Liver (tissue), 9 donors: Measurements from ENCODE around the gene LEF1. TPM values are rescaled to one million over a fixed set of nuclear protein-coding genes. Genes with fewer than 3 reads are reported as not detected.

ENCODE experiments used
- DNase-seq: peaks from one replicate; pipeline ENCODE4 v3.0.0-alpha.2; 2017; ENCODE audit warnings: low spot score
- H3K27ac ChIP-seq, 2 donors: one replicate each; pipeline ENCODE4 v1.7.0; 2013; ENCODE audit warnings: inconsistent platforms in 2 of 2, low read length in 2 of 2, control low read depth in 1 of 2, low read depth in 1 of 2, mild to moderate bottlenecking in 1 of 2
- H3K27me3 ChIP-seq, 4 donors: one replicate each; pipeline versions ENCODE4 v1.6.1 to v1.7.0; 2013; ENCODE audit warnings: low read length in 3 of 4, inconsistent platforms in 1 of 4, mild to moderate bottlenecking in 1 of 4, moderate library complexity in 1 of 4; ENCODE audit not compliant: control insufficient read depth in 4 of 4, insufficient read depth in 4 of 4
- H3K36me3 ChIP-seq, 4 donors: one replicate each; pipeline versions ENCODE4 v1.6.1 to v1.7.0; 2013; ENCODE audit warnings: low read length in 3 of 4, mild to moderate bottlenecking in 3 of 4, low read depth in 1 of 4, moderate library complexity in 1 of 4; ENCODE audit not compliant: control insufficient read depth in 4 of 4, insufficient read depth in 3 of 4
- H3K4me1 ChIP-seq, 4 donors: one replicate each; pipeline versions ENCODE4 v1.6.1 to v1.7.0; 2013; ENCODE audit warnings: low read length in 3 of 4, mild to moderate bottlenecking in 3 of 4, moderate library complexity in 1 of 4; ENCODE audit not compliant: control insufficient read depth in 4 of 4, insufficient read depth in 4 of 4
- H3K4me3 ChIP-seq, 3 donors: one replicate each; pipeline versions ENCODE4 v1.6.1 to v1.7.0; 2013; ENCODE audit warnings: low read length in 3 of 3, control low read depth in 1 of 3, low read depth in 1 of 3, mild to moderate bottlenecking in 1 of 3
- H3K9ac ChIP-seq, 2 donors: one replicate each; pipeline ENCODE4 v1.7.0; 2013; ENCODE audit warnings: low read length in 2 of 2, mild to moderate bottlenecking in 2 of 2, moderate library complexity in 2 of 2, control low read depth in 1 of 2, low read depth in 1 of 2
- H3K9me3 ChIP-seq, 4 donors: one replicate each; pipeline versions ENCODE4 v1.6.1 to v1.7.0; 2013; ENCODE audit warnings: low read length in 3 of 4; ENCODE audit not compliant: control insufficient read depth in 4 of 4
- EGR1 ChIP-seq, 2 donors: IDR thresholded peaks; 2 replicates each; pipeline ENCODE4 v1.6.1; 2016 to 2018; ENCODE audit warnings: antibody characterized with exemption in 2 of 2, low read depth in 2 of 2
- FOXA1 ChIP-seq: IDR thresholded peaks from 2 replicates; pipeline ENCODE4 v1.6.1; 2016; ENCODE audit warnings: antibody characterized with exemption
- FOXA2 ChIP-seq: IDR thresholded peaks from 2 replicates; pipeline ENCODE4 v1.6.1; 2016; ENCODE audit warnings: antibody characterized with exemption
- GABPA ChIP-seq, 2 donors: IDR thresholded peaks in 1 of 2; conservative IDR thresholded peaks in 1 of 2; 2 replicates each; pipeline ENCODE4 v1.6.1; 2016; ENCODE audit warnings: antibody characterized with exemption in 2 of 2, mild to moderate bottlenecking in 1 of 2, moderate library complexity in 1 of 2
- HNF4A ChIP-seq, 2 donors: conservative IDR thresholded peaks; 2 replicates each; pipeline ENCODE4 v1.6.1; 2016; ENCODE audit warnings: antibody characterized with exemption in 2 of 2, mild to moderate bottlenecking in 2 of 2
- HNF4G ChIP-seq: IDR thresholded peaks from 2 replicates; pipeline ENCODE4 v1.6.1; 2016; ENCODE audit warnings: antibody characterized with exemption
- NR2F2 ChIP-seq: IDR thresholded peaks from 2 replicates; pipeline ENCODE4 v1.6.1; 2016; ENCODE audit warnings: antibody characterized with exemption
- RXRA ChIP-seq, 2 donors: IDR thresholded peaks; 2 replicates each; pipeline ENCODE4 v1.6.1; 2017 to 2018; ENCODE audit warnings: antibody characterized with exemption in 2 of 2, mild to moderate bottlenecking in 1 of 2
- SP1 ChIP-seq: IDR thresholded peaks from 2 replicates; pipeline ENCODE4 v1.6.1; 2018; ENCODE audit warnings: antibody characterized with exemption, mild to moderate bottlenecking
- TAF1 ChIP-seq: conservative IDR thresholded peaks from 2 replicates; pipeline ENCODE4 v1.6.1; 2016; ENCODE audit warnings: antibody characterized with exemption, mild to moderate bottlenecking
- YY1 ChIP-seq: IDR thresholded peaks from 2 replicates; pipeline ENCODE4 v1.6.1; 2016; ENCODE audit warnings: antibody characterized with exemption, mild to moderate bottlenecking
- ZBTB33 ChIP-seq: IDR thresholded peaks from 2 replicates; pipeline ENCODE4 v1.6.1; 2016; ENCODE audit warnings: antibody characterized with exemption
- WGBS: extraction: QIAGEN DNeasy Blood & Tissue Kit; methylation state at CpG from one replicate; pipeline ENCODE4 v1.1.7; 2013; 5-methylcytosine and 5-hydroxymethylcytosine counted together
- polyA plus RNA-seq, 2 donors: library from polyadenylated mRNA; stranded (reverse) in 1 of 2; unstranded in 1 of 2; fragments of 200-250 nt in 1 of 2; fragments of >200 nt in 1 of 2; fragmentation: Nextera tagmentation in 1 of 2; extraction: Ambion mirVana in 1 of 2; gene quantifications; one replicate each; pipeline versions ENCODE4 v1.2.1 to v1.2.3, GENCODE V29; 2013 to 2015
- total RNA-seq, 2 donors: library from RNA; depleted of rRNA; stranded (reverse); fragments of >200 nt; gene quantifications; one replicate each; pipeline ENCODE4 v1.2.3, GENCODE V29; 2014
- TF ChIP-seq, protein P1 (sequence below): IDR thresholded peaks from 2 replicates; pipeline ENCODE4 v1.6.1; 2016; ENCODE audit warnings: antibody characterized with exemption, mild to moderate bottlenecking
- TF ChIP-seq, protein P2 (sequence below): IDR thresholded peaks from 2 replicates; pipeline ENCODE4 v1.6.1; 2016; ENCODE audit warnings: antibody characterized with exemption
- TF ChIP-seq, protein P3 (sequence below): IDR thresholded peaks from 2 replicates; pipeline ENCODE4 v1.6.1; 2016; ENCODE audit warnings: antibody characterized with exemption
- TF ChIP-seq, protein P4 (sequence below): fragments of 150-350 bp; IDR thresholded peaks from 2 replicates; pipeline ENCODE4 v1.5.1; 2017; ENCODE audit warnings: improper control_type of control experiment, low read depth, low read length; ENCODE audit not compliant: missing input control
- donor health status: healthy.
- donor health status: healthy.
- donor health status: healthy.
- donor health status: healthy.
- donor health status: healthy.

The LEF1 gene
- total and polyA plus RNA-seq, 4 donors = 0.22 to 6.4 (median 0.46) TPM

DNA sequence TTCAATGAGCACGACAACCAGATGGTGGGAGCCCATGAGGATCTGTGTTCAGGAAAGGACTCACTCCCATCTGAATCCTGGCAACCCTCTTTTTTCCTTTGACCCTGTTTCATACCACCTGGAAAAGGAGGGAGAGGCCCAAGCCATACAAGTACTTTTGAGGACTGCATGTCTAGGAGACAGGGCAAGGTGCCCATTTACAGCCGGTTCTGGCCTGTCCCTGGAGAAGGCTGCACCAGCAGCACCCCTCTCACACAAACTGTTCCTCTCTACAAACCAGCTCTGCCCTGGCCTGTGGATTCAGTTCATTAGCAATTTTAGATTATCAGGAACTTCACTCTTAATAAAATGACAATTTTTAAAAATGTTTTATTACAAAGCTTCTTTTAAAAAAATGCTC is 121.5 kb downstream of the LEF1 start (continued):
- TF ChIP-seq ZBTB33 (no peak), FOXA1 (no peak), GABPA (IDR thresholded peaks at IDR 0.05 in 1 of 2, conservative IDR thresholded peaks at IDR 0.05 in 1 of 2) (no peak), NR2F2 (no peak)

- H3K27me3 ChIP-seq = no peaks in the 10 kb centered on the region
- H3K9me3 ChIP-seq = no peaks in the 10 kb centered on the region
- H3K4me3 ChIP-seq = no peak overlapping the region
- TF ChIP-seq RXRA (IDR thresholded peaks at IDR 0.05) = no peak
- TF ChIP-seq NR2F2 = no peak
- TF ChIP-seq, protein P1, sequence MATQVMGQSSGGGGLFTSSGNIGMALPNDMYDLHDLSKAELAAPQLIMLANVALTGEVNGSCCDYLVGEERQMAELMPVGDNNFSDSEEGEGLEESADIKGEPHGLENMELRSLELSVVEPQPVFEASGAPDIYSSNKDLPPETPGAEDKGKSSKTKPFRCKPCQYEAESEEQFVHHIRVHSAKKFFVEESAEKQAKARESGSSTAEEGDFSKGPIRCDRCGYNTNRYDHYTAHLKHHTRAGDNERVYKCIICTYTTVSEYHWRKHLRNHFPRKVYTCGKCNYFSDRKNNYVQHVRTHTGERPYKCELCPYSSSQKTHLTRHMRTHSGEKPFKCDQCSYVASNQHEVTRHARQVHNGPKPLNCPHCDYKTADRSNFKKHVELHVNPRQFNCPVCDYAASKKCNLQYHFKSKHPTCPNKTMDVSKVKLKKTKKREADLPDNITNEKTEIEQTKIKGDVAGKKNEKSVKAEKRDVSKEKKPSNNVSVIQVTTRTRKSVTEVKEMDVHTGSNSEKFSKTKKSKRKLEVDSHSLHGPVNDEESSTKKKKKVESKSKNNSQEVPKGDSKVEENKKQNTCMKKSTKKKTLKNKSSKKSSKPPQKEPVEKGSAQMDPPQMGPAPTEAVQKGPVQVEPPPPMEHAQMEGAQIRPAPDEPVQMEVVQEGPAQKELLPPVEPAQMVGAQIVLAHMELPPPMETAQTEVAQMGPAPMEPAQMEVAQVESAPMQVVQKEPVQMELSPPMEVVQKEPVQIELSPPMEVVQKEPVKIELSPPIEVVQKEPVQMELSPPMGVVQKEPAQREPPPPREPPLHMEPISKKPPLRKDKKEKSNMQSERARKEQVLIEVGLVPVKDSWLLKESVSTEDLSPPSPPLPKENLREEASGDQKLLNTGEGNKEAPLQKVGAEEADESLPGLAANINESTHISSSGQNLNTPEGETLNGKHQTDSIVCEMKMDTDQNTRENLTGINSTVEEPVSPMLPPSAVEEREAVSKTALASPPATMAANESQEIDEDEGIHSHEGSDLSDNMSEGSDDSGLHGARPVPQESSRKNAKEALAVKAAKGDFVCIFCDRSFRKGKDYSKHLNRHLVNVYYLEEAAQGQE = no peak
- no peak for TF ChIP-seq HNF4A (conservative IDR thresholded peaks at IDR 0.05)
- no peak for TF ChIP-seq YY1
- H3K36me3 ChIP-seq = no peaks in the 10 kb centered on the region
- H3K27ac ChIP-seq = no peak overlapping the region
- no peaks in the 10 kb centered on the region for H3K4me1 ChIP-seq
- H3K9ac ChIP-seq = no peak overlapping the region
- DNase-seq = no peak
- 62% methylated on average over 3 of the region's 3 CpGs for WGBS
Measured at GRCh38 chr4:108045687-108046024, 123.1 kb downstream of the LEF1 start.

GRCh38 chr4:108044951-108045686 is 123.6 kb downstream of the LEF1 start:
- H3K9ac ChIP-seq = no peak overlapping the region
- H3K9me3 ChIP-seq = no peaks in the 10 kb centered on the region
- no peak overlapping the region for H3K27ac ChIP-seq
- 84% methylated on average over 9 of the region's 9 CpGs for WGBS
- DNase-seq = no peak
- H3K4me3 ChIP-seq = no peak overlapping the region
- no peaks in the 10 kb centered on the region for H3K4me1 ChIP-seq
- no peaks in the 10 kb centered on the region for H3K36me3 ChIP-seq
- H3K27me3 ChIP-seq = no peaks in the 10 kb centered on the region
- TF ChIP-seq YY1 = no peak
- TF ChIP-seq, protein P2, sequence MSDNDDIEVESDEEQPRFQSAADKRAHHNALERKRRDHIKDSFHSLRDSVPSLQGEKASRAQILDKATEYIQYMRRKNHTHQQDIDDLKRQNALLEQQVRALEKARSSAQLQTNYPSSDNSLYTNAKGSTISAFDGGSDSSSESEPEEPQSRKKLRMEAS = no peak
- no peak for TF ChIP-seq FOXA2
- TF ChIP-seq NR2F2 = no peak
- TF ChIP-seq, protein P3, sequence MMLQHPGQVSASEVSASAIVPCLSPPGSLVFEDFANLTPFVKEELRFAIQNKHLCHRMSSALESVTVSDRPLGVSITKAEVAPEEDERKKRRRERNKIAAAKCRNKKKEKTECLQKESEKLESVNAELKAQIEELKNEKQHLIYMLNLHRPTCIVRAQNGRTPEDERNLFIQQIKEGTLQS = no peak
- no peak for TF ChIP-seq SP1
- TF ChIP-seq EGR1 (IDR thresholded peaks at IDR 0.05; ENCODE audit: low read depth in 2 of 2) = no peak
- TF ChIP-seq FOXA1 = no peak
- no peak for TF ChIP-seq ZBTB33
- TF ChIP-seq, protein P1 = no peak
- TF ChIP-seq TAF1 = no peak
- no peak for TF ChIP-seq HNF4G
- TF ChIP-seq, protein P4, sequence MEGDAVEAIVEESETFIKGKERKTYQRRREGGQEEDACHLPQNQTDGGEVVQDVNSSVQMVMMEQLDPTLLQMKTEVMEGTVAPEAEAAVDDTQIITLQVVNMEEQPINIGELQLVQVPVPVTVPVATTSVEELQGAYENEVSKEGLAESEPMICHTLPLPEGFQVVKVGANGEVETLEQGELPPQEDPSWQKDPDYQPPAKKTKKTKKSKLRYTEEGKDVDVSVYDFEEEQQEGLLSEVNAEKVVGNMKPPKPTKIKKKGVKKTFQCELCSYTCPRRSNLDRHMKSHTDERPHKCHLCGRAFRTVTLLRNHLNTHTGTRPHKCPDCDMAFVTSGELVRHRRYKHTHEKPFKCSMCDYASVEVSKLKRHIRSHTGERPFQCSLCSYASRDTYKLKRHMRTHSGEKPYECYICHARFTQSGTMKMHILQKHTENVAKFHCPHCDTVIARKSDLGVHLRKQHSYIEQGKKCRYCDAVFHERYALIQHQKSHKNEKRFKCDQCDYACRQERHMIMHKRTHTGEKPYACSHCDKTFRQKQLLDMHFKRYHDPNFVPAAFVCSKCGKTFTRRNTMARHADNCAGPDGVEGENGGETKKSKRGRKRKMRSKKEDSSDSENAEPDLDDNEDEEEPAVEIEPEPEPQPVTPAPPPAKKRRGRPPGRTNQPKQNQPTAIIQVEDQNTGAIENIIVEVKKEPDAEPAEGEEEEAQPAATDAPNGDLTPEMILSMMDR = no peak
